ENCODE results near the gene PRLR.
"Not testable (repeated sequence)": the region's sequence is repeated elsewhere in the genome, so short reads cannot be mapped to it uniquely, and the experiment has no call there.

The PRLR gene

DNA sequence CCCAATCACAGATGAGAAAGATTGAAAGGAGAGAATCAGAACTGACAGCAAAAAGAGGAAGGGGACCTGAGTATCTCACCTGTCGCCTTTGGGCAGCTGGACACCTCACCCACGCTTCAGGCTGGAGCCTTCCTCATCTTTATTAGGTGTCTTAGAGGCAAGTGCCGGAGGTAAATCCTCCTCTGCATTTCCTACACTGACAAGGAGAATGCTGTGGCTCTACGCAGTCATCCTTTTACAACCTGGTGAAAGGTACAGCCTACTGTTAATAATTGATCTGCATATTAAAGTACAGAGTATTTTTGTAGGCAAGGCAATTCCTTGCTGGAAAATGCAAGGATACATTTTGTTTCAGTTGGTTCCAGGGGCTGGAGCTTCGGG, 34.8 kb downstream of the PRLR start:
- DNase-seq, result no peak

DNA sequence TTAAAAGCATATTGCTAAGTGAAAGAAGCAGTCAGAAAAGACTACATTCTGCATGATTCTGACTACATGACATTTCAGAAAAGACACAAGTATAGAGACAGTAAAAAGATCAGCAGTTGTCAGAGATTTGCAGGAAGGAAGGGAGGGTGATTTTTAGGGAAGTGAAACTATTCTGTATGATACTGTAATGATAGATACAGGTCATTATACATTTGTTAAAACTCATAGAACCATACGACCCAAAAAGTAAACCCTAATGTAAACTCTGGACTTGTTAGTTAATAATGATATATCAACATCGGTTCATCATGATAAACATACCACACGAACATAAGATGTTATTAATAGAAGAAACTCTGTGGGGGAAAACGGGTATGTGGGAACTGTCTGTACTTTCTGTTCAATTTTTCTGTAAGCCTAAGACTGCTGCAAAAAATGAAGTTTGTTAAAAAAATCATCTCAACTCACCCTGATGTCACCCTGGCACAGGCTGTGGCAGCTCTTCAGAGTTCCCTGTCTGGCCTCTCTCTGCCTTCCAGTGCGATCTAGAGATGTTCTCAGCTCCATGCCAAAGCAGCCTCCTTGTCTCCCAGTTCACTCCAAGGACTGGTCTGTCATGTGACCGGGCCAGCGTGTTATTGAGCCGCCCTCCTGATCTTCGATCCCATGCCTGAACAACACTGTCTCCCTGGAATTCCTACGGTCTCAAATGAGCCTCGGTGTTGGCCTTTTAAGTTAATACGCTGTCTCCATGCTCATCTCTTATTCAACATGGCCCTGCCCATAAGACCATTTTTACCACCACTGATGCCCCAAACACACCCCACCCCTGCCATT, 35.4 kb downstream of the PRLR start:
- no peak for DNase-seq

DNA sequence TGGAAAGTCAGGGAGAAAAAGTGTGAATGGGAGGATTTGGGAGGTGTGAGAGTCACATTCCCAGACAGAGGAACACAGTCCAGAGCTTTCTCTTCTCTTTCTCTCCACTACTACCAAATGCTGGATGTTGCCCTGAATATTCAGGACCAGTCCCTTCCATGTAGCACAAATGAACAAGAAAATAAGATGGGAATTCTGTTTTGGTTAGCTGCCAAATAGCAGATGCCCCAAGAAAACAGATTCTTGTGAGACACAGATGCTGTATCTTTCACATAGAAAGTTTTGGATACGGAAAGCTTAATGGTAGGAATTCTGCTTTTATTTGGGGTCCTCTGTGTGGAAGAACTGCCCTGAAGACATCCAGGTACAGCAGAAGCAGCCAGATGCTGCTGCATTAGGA, 37.8 kb downstream of the PRLR start:
- DNase-seq, result no peak

DNA sequence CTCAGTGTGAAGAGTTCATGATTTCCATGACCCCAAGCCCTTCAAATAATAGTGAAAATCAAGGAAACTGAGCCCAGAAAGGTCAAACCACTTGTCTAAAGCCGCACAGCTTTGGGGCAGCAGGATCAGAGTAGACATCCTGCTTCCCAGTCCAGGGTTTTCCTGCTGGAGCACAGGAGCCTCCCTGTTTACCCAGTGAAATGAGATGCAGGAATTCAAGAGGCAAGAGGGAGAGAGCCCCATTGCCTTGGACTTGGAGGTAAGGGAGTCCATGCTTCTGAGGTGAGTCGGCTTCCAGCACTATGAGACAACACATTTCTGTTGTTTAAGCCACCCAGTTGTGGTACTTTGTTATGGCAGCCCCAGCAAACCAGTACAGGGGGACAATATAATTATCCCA, 40.5 kb downstream of the PRLR start:
- not testable (repeated sequence) for DNase-seq

DNA sequence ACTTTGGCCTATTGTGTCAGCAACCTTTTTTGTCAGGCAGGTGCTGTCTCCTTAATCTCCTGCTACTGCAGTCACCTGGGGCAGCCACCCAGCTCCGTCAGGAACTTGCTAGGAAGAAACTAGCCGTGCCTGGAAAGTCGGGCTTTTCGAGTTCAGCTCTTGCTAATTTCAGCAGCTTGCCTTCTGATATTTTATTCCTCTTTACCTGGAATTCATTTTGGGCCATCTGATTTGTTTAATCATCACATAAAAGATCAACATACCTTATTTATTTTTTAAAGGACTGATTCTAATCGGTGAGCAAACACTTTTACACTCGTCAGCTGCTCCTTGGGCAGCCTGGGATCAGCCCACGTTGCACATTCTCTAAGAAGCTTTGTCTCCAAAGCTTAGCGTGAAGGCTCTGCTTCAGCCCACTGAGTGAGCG, 42.2 kb downstream of the PRLR start:
- no peak for DNase-seq

DNA sequence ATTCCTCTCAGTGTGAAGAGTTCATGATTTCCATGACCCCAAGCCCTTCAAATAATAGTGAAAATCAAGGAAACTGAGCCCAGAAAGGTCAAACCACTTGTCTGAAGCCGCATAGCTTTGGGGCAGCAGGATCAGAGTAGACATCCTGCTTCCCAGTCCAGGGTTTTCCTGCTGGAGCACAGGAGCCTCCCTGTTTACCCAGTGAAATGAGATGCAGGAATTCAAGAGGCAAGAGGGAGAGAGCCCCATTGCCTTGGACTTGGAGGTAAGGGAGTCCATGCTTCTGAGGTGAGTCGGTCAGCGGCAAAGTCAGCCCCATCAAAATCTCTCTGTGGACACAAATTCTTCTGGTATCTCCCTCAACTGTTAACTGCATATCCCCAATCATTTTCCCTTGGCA, 42.7 kb downstream of the PRLR start:
- DNase-seq, result not testable (repeated sequence)

DNA sequence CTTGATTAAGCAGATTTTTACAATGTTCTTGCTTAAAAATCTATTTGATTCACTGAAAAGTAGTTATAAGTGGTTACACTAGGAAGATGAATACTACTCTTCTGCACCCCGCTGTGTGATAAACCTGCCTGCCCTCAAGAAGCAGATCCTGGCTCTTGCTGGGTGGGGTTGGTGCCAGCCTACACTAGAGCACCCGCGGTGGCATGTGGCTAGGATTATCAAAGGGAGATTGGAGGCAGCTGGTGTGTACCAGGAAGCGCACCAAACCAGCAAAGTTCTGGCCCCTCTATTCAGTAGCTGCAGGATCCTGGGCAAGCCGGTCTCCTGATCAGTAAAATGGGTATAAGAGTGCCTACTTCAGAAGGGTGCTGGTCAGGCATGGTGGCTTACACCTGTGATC, 43.5 kb downstream of the PRLR start:
- no peak for DNase-seq

DNA sequence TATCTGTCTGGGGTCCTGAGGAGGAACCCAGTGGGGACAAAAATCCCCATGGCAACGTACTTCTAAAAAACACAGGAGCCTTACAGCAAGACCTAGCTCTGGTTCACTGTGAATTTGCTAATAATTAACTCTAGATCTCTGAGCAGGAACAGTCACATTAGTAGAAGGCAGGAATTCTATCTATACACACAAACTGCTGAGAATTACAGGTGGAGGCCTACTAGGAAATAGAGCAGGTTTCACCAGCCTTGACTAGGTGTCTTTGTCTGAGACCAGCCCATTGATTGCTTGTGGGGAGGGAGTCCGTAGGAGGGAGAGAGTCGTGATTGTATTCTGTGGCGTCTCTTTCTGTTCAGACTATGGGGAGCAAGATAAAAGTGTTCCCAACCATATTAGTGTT, 44.8 kb downstream of the PRLR start:
- no peak for DNase-seq

DNA sequence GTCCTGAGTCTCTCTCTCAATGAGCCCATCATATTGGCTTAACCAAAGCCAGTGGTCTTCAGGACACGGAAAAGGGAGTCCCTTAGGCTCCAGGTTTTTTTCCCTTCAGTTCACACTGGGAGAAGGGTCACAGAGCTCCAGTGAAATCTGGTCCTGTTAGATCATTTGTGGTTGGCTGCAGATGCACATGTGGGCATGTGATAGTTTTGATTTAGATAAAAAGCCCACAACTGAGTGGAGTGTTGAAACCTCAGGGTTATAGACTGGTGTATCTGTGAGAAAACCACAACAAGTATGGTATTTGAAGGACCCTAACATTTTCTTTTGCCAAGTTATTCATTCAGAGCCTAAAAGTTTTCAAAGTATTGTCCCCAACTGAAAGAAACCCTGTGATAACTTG, 46.7 kb downstream of the PRLR start:
- no peak for DNase-seq

DNA sequence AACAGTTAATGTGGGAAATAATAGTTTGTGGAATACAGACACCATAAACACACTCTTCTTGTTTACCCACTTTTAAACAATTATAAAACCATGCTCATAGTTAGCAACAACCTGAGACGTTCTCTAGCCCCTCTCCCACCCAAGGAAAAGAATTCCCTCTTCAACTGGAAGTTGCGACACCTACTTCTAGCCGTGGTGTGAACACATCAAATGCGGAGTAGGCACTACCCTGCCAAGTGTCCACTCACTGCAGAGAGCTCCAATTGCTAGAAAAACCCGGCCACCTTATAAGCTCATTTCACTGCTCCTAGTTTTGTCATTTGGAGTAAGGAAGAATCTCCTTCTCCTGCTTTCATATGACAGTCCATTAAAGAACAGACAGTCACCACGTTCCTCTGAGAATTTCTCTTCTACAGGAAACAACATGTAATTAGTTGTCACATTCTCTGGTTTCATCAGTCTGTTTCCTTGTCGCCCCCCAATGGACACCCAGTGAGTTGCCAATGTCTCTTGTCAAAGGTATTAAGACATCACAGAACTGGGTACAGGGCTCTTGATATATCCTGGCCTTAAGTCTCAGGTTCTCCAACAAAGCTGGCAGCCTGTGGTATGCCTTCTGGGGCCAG, 47.3 kb downstream of the PRLR start:
- DNase-seq, result peak; percentile 61

DNA sequence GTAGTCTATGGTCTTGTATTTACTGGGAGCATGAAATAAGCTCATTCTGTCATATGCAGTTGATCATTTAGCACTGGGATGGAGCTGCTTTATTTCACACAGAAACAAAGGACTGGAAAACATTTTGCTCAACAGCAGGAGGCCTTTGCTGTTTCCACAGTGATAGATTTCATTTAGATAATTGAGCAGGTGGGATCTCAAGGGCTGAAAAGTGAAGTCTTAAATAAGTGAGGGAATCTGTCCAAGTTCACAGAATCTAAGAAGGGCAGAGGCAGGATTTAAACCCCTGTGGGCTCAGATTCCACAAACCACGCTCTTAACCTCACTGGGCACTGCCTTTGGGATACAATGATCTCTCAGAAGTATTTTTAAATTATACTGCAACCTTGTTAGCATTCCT, 47.8 kb downstream of the PRLR start:
- no peak for DNase-seq

DNA sequence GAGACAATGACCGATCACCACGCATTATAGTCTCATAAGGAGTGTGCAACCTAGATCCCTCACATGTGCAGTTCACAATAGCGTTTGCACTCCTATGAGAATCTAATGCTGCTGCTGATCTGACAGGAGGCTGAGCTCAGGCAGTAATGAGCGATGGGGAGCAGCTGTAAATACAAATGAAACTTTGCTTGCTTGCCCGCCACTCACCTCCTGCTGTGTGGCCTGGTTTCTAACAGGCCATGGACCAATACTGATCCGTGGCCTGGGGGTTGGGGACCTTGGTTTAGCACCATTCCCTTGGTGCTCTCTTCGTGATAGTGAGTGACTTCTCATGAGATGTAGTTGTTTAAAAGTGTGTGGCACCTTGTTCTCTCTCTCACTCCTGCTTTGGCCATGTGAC, 50.2 kb downstream of the PRLR start:
- no peak for DNase-seq

DNA sequence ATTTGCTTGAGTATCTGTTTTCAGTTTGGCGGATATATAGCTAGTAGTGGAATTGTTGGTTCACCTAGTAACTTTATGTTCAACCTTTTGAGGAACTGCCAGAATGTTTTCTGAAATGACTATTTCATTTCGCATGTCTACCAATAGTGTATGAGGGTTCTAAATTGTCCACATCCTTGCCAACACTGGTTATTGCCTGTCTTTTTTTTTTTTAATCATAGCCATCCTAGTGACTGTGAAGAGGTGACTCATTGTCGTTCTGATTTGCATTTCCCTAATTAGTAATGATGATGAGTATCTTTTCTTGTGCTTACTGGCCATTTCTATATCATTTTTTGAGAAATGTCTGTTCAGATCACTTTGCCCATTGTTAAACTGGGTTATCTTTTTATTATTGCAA, 52.5 kb downstream of the PRLR start:
- DNase-seq, result no peak

DNA sequence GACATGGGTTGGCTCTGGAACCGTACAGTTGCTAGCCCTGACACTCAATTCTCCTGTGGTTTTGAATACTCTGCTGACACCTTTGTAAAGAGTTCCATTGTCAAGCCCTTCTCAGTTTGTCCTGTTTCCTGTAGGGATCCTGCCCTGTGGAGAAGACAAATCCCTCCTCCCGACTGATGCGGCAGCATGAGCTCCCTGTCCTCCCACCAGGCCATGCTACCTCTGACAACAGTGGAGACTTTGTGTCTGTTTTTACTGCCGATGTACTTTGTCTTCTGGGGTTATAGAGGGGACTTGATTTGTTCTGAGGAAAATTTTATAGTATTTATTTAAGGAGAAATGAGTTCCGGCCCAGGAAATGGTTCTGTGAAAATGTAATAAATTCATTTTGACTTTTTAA, 57.8 kb downstream of the PRLR start:
- DNase-seq, result no peak

DNA sequence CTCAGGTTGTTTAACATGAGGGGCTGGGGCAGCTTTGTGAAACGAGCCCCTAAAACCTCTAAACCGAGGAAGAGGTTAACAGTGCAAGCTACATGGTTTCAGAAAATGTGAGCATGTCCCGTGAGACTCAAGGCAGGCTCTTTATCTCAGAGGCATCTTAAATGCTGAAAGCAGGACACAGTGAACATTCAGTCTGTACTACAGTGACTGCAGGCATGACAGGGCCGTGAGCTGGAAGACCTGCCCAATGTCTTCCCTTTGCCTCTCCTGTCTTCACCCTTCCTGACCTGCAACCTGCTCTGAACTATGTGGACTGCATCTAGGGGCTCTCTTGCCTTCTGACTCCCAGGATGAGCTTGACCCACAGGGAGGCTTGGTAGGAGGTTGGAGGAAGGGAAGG, 58.3 kb downstream of the PRLR start:
- DNase-seq, result no peak

DNA sequence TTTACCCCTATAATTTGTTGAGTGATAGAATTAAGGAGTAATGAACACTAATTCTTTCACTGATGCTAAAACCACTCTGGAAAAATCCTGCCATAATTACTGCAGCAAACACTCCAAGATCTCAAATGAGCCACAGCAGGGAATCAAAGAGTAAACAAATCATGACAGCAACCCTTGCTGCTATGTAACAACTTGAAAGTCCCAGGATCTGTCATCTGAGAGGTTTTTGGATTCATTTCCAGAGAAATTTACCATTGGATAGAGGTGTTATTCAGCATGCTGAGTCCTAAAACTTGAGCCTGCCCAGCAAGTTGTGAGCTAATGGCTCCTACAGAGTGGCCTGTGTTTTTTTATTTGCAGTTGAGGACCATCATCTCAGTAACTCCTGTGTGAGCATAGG, 59.2 kb downstream of the PRLR start:
- no peak for DNase-seq

DNA sequence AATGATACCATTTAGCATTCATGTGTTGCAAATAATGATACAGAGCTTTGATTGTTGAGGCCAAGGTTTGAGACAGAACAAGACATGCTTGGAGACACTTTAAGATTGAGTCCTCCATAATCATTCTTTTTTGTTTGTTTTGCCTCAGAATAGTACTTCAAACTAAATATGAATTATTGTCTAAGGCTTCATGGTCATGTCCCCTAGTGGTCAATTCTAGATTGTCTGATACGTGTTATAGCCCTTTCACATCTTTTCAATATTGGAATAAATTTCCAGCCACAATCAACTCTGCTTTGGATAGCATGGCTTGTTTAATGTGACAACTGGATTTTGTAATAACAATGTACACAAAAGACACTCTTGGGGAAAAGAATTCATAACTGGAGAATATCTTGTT, 64.2 kb downstream of the PRLR start:
- DNase-seq, result no peak

DNA sequence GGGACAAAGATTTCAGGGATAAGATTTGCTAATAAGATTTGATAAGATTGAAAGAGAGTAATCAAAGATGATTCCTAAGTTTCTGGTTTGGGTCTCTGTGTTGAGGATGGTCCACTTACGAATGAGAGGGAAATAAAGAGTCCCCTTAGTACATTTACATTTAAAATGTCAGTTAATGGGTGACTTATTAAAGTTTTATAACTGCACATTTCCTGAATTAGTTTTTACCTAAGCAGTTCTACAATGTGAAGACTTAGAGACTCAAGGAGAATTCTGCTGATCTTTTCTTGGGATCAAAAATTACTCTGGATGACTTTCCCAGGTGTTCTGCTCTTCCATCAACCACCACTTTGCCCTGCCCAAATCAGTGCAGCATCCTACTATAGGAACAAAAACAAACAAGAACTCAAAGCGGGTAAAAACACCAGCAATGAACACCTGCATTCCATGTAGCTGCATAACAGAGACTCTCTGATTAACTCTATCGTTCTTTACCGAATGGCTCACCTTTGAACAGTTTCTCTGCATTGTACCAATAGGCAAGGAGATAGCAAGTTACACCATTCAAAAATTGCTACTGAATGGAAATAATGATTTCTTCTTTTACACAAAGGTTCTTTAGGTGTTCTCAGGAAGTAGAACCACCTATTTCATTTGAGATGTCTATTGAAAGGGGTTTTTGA, 65.3 kb downstream of the PRLR start:
- DNase-seq, result no peak

DNA sequence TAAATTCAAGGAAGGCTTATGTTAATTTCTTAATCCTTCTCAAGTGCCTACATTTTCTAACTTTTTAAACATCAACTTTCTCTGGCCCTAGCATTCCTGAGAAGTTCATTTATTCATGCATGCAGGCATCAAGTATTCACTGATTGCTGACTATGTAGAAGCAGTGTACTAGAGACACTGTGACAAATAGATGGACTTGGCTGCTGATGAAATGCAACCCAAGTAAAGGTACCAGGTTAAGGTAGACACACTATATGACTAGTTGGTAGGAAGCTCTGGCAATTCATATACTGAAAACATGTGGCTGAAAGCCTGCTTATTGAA, 66.6 kb downstream of the PRLR start:
- DNase-seq, result no peak

DNA sequence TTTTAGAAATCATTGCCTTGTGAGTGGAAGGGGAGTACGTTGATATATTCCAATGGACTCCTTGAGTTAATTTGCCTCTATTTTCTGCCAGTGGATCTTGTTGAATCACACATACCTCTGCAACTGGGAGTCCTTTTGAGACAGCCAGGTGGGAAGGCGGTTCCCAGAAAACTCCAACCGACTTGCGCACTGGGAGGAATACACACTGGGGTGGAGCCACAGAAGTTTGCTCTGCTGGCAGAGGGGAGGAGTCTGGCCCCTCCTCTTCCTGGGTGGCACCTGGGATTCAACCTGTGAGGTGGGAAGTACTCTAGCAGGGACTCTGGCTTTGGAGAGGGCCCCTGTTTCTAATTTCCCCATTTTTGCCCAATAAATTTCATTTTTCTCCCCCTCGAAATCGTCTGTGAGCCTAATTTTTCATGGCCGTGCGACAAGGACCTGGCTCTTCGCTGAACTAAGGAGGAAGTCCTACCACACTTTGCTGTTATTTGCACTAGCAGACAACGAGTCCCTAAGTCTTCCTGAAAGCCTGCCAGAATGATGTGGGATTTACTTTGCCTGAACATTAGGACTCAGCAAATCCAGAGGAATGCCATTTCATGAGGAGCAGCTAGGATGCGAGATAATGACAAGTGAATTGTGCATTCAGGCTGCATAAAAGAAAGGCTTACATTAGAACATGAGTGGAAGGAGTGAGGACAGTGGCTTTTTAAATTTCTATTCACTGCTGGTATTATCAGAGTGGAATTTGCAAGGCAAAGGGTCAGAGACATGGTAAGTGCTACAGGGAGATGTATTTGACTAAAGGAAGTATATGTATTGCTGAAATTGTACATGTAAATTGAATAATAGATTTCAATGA, 67.2 kb downstream of the PRLR start:
- no peak for DNase-seq

DNA sequence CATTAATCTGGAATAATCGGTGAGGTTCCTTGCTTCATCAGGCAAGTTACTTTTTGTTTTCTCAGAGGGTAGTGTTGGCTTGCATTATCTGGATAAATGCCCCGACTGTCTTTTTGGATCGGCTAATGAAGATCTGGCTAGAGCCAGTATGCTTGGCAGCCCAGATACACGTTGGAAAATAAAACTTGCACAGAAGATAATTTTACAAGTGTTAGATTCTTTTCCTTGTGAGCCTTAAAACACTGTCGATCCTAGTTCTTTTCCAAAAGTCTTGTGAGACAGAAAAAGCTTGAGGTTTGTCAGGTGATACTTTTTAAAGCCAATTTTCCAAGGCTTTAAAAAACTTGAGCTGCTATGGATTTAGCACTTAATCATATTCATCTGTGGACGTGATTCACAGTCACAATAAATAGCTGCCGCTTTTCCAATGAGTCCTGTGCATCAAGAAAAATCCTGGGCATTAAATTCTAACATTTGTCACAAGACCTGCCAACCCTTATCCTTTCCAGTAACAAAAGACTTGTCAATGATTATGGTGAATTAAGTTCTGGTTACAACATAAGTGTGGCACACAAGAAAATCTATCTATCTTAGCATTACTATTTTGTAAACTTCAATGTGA, 68.5 kb downstream of the PRLR start:
- DNase-seq, result no peak

DNA sequence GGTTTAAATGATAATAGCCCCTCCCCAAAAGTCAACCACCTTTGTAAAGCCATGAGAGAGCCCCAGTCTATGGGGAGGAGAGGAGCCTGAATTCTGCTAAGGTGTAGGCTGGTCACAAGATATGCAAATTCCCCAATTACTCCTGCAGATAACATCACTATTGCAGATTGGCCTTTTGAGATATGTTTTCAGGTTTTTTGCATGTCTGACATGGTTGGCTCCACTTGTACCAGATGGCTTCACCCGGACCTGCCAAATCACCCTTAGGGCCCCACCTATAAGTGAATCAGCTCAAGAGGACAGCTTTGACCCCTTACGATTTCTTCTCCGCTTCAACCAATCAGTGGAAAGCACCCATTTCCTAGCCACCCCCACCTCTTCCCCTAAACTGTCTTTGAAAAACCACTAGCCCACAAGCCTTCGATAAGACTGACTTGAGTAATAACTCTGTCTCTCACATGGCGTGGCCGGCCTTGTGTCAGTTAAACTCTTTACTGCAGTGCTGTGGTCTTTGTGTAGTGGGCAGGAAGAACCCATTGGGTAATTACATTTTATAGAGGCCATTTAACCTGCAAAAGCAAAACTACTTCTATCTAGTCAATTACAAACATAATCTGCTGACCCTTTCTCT, 69.7 kb downstream of the PRLR start:
- DNase-seq, result no peak

Measured in fibroblast of skin of scalp (primary cell).